HEK293 (cell line): ENCODE measurements around the gene JPH4.

Source experiments
- CTCF ChIA-PET: fragments of 350-600 bp; formaldehyde crosslinking; extraction: SDS; loops from one replicate; lab custom pipeline; 2021; ENCODE audit warnings: antibody characterized with exemption; lab: Yijun Ruan, JAX
- POLR2A ChIA-PET: fragments of 300-600 bp; formaldehyde crosslinking; extraction: SDS; loops from one replicate; lab custom pipeline; 2020; ENCODE audit warnings: antibody characterized with exemption, inconsistent platforms; lab: Yijun Ruan, JAX
- H3K27ac ChIP-seq: fragments of 200-500 bp; sonication (Bioruptor generic); 2 replicates; pipeline ENCODE4 v1.5.1; 2014; ENCODE audit warnings: low read depth, low read length, control low read depth, inconsistent platforms; ENCODE audit errors: extremely low read depth
- H3K36me3 ChIP-seq, 2 experiments: fragments of 200-500 bp in 1 of 2; sonication (Bioruptor generic) in 1 of 2; 1 replicate in 1 of 2; 2 replicates in 1 of 2; pipeline ENCODE4 v1.5.1; 2014 to 2017; ENCODE audit warnings: inconsistent platforms in 2 of 2, low read length in 2 of 2; ENCODE audit not compliant: control insufficient read depth in 2 of 2, insufficient read depth in 1 of 2
- H3K4me1 ChIP-seq: fragments of 200-500 bp; sonication (Bioruptor generic); 2 replicates; pipeline ENCODE4 v1.5.1; 2014; ENCODE audit warnings: mild to moderate bottlenecking, low read length, inconsistent platforms; ENCODE audit not compliant: control insufficient read depth, insufficient read depth
- H3K4me3 ChIP-seq: 2 replicates; pipeline ENCODE4 v1.5.1; 2011; ENCODE audit warnings: low read depth, mild to moderate bottlenecking, control low read depth, low read length, moderate library complexity
- H3K9me3 ChIP-seq: fragments of 200-500 bp; sonication (Bioruptor generic); 2 replicates; pipeline ENCODE4 v1.5.1; 2014; ENCODE audit warnings: low read depth, low read length, inconsistent platforms; ENCODE audit not compliant: control insufficient read depth, insufficient read depth
- EGR2 ChIP-seq: fragments of 450-650 bp; formaldehyde crosslinking; IDR thresholded peaks from 2 replicates; pipeline ENCODE4 v1.5.1; 2016; ENCODE audit warnings: low read depth, missing biosample characterization, missing genetic modification characterization
- GLIS1 ChIP-seq: fragments of 450-650 bp; formaldehyde crosslinking; IDR thresholded peaks from 2 replicates; pipeline ENCODE4 v1.5.1; 2016; ENCODE audit warnings: missing biosample characterization, missing genetic modification characterization
- HOXD13 ChIP-seq: sonication (generic); formaldehyde crosslinking; IDR thresholded peaks from 2 replicates; pipeline ENCODE4 v1.8.0; 2022; ENCODE audit warnings: missing genetic modification reagents, borderline replicate concordance
- KLF17 ChIP-seq: fragments of 450-650 bp; formaldehyde crosslinking; IDR thresholded peaks from 2 replicates; pipeline ENCODE4 v1.5.1; 2016; ENCODE audit warnings: missing biosample characterization, missing genetic modification characterization
- PATZ1 ChIP-seq: fragments of 450-650 bp; formaldehyde crosslinking; IDR thresholded peaks from 2 replicates; pipeline ENCODE4 v1.5.1; 2016; ENCODE audit warnings: missing biosample characterization, missing genetic modification characterization
- SP3 ChIP-seq: fragments of 450-650 bp; formaldehyde crosslinking; IDR thresholded peaks from 2 replicates; pipeline ENCODE4 v1.5.1; 2016; ENCODE audit warnings: missing biosample characterization, missing genetic modification characterization
- WT1 ChIP-seq: fragments of 450-650 bp; formaldehyde crosslinking; IDR thresholded peaks from 2 replicates; pipeline ENCODE4 v1.5.1; 2016; ENCODE audit warnings: missing biosample characterization, missing genetic modification characterization
- ZBTB17 ChIP-seq: fragments of 450-650 bp; formaldehyde crosslinking; IDR thresholded peaks from 2 replicates; pipeline ENCODE4 v1.5.1; 2016; ENCODE audit warnings: missing biosample characterization, missing genetic modification characterization
- ZBTB49 ChIP-seq: fragments of 450-650 bp; formaldehyde crosslinking; IDR thresholded peaks from 2 replicates; pipeline ENCODE4 v1.5.1; 2016; ENCODE audit warnings: missing biosample characterization, missing genetic modification characterization, low read depth
- ZBTB7A ChIP-seq: fragments of 450-650 bp; formaldehyde crosslinking; IDR thresholded peaks from 2 replicates; pipeline ENCODE4 v1.5.1; 2016; ENCODE audit warnings: low read depth, missing biosample characterization, missing genetic modification characterization
- ZEB2 ChIP-seq: fragments of 450-650 bp; formaldehyde crosslinking; IDR thresholded peaks from 2 replicates; pipeline ENCODE4 v1.5.1; 2016; ENCODE audit warnings: missing biosample characterization, missing genetic modification characterization
- ZFHX2 ChIP-seq: fragments of 450-650 bp; formaldehyde crosslinking; conservative IDR thresholded peaks from 2 replicates; pipeline ENCODE4 v1.5.1; 2016; ENCODE audit warnings: missing biosample characterization, missing genetic modification characterization
- ZIC2 ChIP-seq: fragments of 450-650 bp; formaldehyde crosslinking; IDR thresholded peaks from 2 replicates; pipeline ENCODE4 v1.5.1; 2016; ENCODE audit warnings: missing biosample characterization, missing genetic modification characterization
- ZNF2 ChIP-seq: fragments of 450-650 bp; formaldehyde crosslinking; IDR thresholded peaks from 2 replicates; pipeline ENCODE4 v1.5.1; 2016; ENCODE audit warnings: missing biosample characterization, missing genetic modification characterization
- ZNF23 ChIP-seq: fragments of 450-650 bp; formaldehyde crosslinking; IDR thresholded peaks from 2 replicates; pipeline ENCODE4 v1.5.1; 2016; ENCODE audit warnings: missing biosample characterization, missing genetic modification characterization, borderline replicate concordance
- ZNF239 ChIP-seq: fragments of 450-650 bp; formaldehyde crosslinking; IDR thresholded peaks from 2 replicates; pipeline ENCODE4 v1.5.1; 2016; ENCODE audit warnings: missing biosample characterization, missing genetic modification characterization
- ZNF248 ChIP-seq: fragments of 450-650 bp; formaldehyde crosslinking; IDR thresholded peaks from 2 replicates; pipeline ENCODE4 v1.5.1; 2017; ENCODE audit warnings: missing biosample characterization, missing genetic modification characterization
- ZNF266 ChIP-seq: fragments of 450-650 bp; formaldehyde crosslinking; IDR thresholded peaks from 2 replicates; pipeline ENCODE4 v1.5.1; 2016; ENCODE audit warnings: missing biosample characterization, missing genetic modification characterization, low read depth
- ZNF362 ChIP-seq: fragments of 450-650 bp; formaldehyde crosslinking; IDR thresholded peaks from 2 replicates; pipeline ENCODE4 v1.5.1; 2016; ENCODE audit warnings: missing biosample characterization, missing genetic modification characterization
- ZNF404 ChIP-seq: fragments of 450-650 bp; formaldehyde crosslinking; IDR thresholded peaks from 2 replicates; pipeline ENCODE4 v1.5.1; 2017; ENCODE audit warnings: missing biosample characterization, missing genetic modification characterization
- ZNF423 ChIP-seq: fragments of 450-650 bp; formaldehyde crosslinking; IDR thresholded peaks from 2 replicates; pipeline ENCODE4 v1.5.1; 2016; ENCODE audit warnings: missing biosample characterization, missing genetic modification characterization
- ZNF488 ChIP-seq: fragments of 450-650 bp; formaldehyde crosslinking; IDR thresholded peaks from 2 replicates; pipeline ENCODE4 v1.5.1; 2016; ENCODE audit warnings: missing biosample characterization, missing genetic modification characterization
- ZNF514 ChIP-seq: fragments of 450-650 bp; formaldehyde crosslinking; IDR thresholded peaks from 2 replicates; pipeline ENCODE4 v1.5.1; 2016; ENCODE audit warnings: missing biosample characterization, missing genetic modification characterization
- ZNF521 ChIP-seq: fragments of 450-650 bp; formaldehyde crosslinking; IDR thresholded peaks from 2 replicates; pipeline ENCODE4 v1.5.1; 2017; ENCODE audit warnings: missing biosample characterization, mild to moderate bottlenecking, missing genetic modification characterization
- ZNF580 ChIP-seq: fragments of 450-650 bp; formaldehyde crosslinking; IDR thresholded peaks from 2 replicates; pipeline ENCODE4 v1.5.1; 2016; ENCODE audit warnings: missing biosample characterization, missing genetic modification characterization
- ZNF843 ChIP-seq: fragments of 450-650 bp; formaldehyde crosslinking; IDR thresholded peaks from 2 replicates; pipeline ENCODE4 v1.5.1; 2016; ENCODE audit warnings: missing biosample characterization, missing genetic modification characterization
- ZSCAN30 ChIP-seq: fragments of 450-650 bp; IDR thresholded peaks from 2 replicates; pipeline ENCODE4 v1.5.1; 2018; ENCODE audit warnings: missing biosample characterization, mild to moderate bottlenecking, missing genetic modification characterization, moderate library complexity

The JPH4 gene

GRCh38 chr14:23523229-23524016 is 55.2 kb downstream of the JPH4 start:
- H3K27ac ChIP-seq, result no peak overlapping the region
- ChIA-PET CTCF (interaction anchor here (0.6 kb wide), 1 partner anchor 36 kb away, joined by 3 read pairs; no protein-coding TSS in a partner anchor), POLR2A (no interaction called here)
- peaks cover 0 to 21% of the 10 kb centered on the region in 2 experiments; a peak in 2 of 3 replicates for H3K36me3 ChIP-seq
- TF ChIP-seq SP3 (tag by site-specific recombination), result no peak
- TF ChIP-seq ZBTB17 (tag by site-specific recombination), result no peak
- no peak for TF ChIP-seq ZFHX2
- no peak for TF ChIP-seq ZEB2 (tag by site-specific recombination)
- no peak for TF ChIP-seq ZNF266 (tag by site-specific recombination)
- TF ChIP-seq ZNF843 (tag by site-specific recombination), result no peak
- no peak for TF ChIP-seq ZNF239 (tag by site-specific recombination)
- TF ChIP-seq ZNF423 (tag by site-specific recombination), result no peak
- TF ChIP-seq ZIC2 (tag by site-specific recombination), result peak; percentile 78
- TF ChIP-seq HOXD13 (CRISPR knock-in tag), result no peak
- TF ChIP-seq GLIS1, result peak; percentile 72
- no peak for TF ChIP-seq ZNF488 (tag by site-specific recombination)
- TF ChIP-seq ZNF248 (tag by site-specific recombination), result no peak
- TF ChIP-seq ZNF580, result no peak
- no peak for TF ChIP-seq ZBTB49 (tag by site-specific recombination)
- no peaks in the 10 kb centered on the region for H3K9me3 ChIP-seq
- H3K4me3 ChIP-seq, result no peak overlapping the region
- no peaks in the 10 kb centered on the region for H3K4me1 ChIP-seq

- no peaks in the 10 kb centered on the region for H3K4me1 ChIP-seq
- H3K4me3 ChIP-seq, result no peak overlapping the region
- H3K27ac ChIP-seq, result no peak overlapping the region
- ChIA-PET POLR2A (no interaction called here), CTCF (interaction anchor here (1.0 kb wide), 1 partner anchor 36 kb away, joined by 4 read pairs; no protein-coding TSS in a partner anchor)
- H3K9me3 ChIP-seq, result no peaks in the 10 kb centered on the region
- peaks cover 0 to 21% of the 10 kb centered on the region in 2 experiments; a peak in 2 of 3 replicates for H3K36me3 ChIP-seq
- TF ChIP-seq EGR2 (tag by site-specific recombination), result no peak
- TF ChIP-seq ZNF514 (tag by site-specific recombination), result no peak
- no peak for TF ChIP-seq WT1
- no peak for TF ChIP-seq ZNF580
- TF ChIP-seq ZNF2 (tag by site-specific recombination), result no peak
- no peak for TF ChIP-seq PATZ1 (tag by site-specific recombination)
- TF ChIP-seq ZNF23 (tag by site-specific recombination), result no peak
- no peak for TF ChIP-seq ZNF362
- no peak for TF ChIP-seq ZSCAN30
- TF ChIP-seq KLF17 (tag by site-specific recombination), result no peak
- TF ChIP-seq ZNF521 (tag by site-specific recombination), result no peak
- no peak for TF ChIP-seq ZNF404
- TF ChIP-seq ZBTB7A (tag by site-specific recombination), result no peak
These were observed 55.9 kb downstream of the JPH4 start for GRCh38 chr14:23522643-23523198.
